KMS-11 (cell line): Measurements from ENCODE around the gene CACHD1.
"Not testable (repeated sequence)": the region's sequence is repeated elsewhere in the genome, so short reads cannot be mapped to it uniquely, and the experiment has no call there.

Source experiments
- H2AFZ ChIP-seq: fragments of 200-600 bp; sonication (generic); 2 replicates; pipeline ENCODE4 v1.6.1; 2016; ENCODE audit warnings: antibody characterized with exemption, mixed run types, low read depth
- H3K27ac ChIP-seq: fragments of 200-600 bp; sonication (generic); 2 replicates; pipeline ENCODE4 v1.6.1; 2016; ENCODE audit warnings: mild to moderate bottlenecking, mixed run types
- H3K27me3 ChIP-seq: fragments of 200-600 bp; sonication (generic); 2 replicates; pipeline ENCODE4 v1.6.1; 2017; ENCODE audit warnings: mild to moderate bottlenecking, low read depth, mixed run types, moderate library complexity; ENCODE audit not compliant: insufficient read depth
- H3K36me3 ChIP-seq: fragments of 200-600 bp; sonication (generic); 2 replicates; pipeline ENCODE4 v1.6.1; 2017; ENCODE audit warnings: mild to moderate bottlenecking, mixed run types; ENCODE audit not compliant: insufficient read depth
- H3K4me1 ChIP-seq: fragments of 200-600 bp; sonication (generic); 2 replicates; pipeline ENCODE4 v1.6.1; 2016; ENCODE audit warnings: mild to moderate bottlenecking, low read depth, mixed run types; ENCODE audit not compliant: poor library complexity, severe bottlenecking
- H3K4me2 ChIP-seq: fragments of 200-600 bp; sonication (generic); 2 replicates; pipeline ENCODE4 v1.7.0; 2016; ENCODE audit warnings: mild to moderate bottlenecking, mixed run types
- H3K4me3 ChIP-seq: fragments of 200-600 bp; sonication (generic); IDR thresholded peaks from 2 replicates; pipeline ENCODE4 v1.6.1; 2017; ENCODE audit warnings: low read depth, low read length, mixed read lengths; ENCODE audit not compliant: insufficient read depth
- H3K79me2 ChIP-seq: fragments of 200-600 bp; sonication (generic); 2 replicates; pipeline ENCODE4 v1.6.1; 2016; ENCODE audit warnings: low read depth, mixed run types; ENCODE audit not compliant: insufficient read depth
- H3K9ac ChIP-seq: fragments of 200-600 bp; sonication (generic); 2 replicates; pipeline ENCODE4 v1.6.1; 2016; ENCODE audit warnings: mild to moderate bottlenecking, mixed run types
- H4K20me1 ChIP-seq: fragments of 200-600 bp; sonication (generic); 2 replicates; pipeline ENCODE4 v1.6.1; 2016; ENCODE audit warnings: mild to moderate bottlenecking, mixed run types; ENCODE audit not compliant: insufficient read depth
- TF ChIP-seq, protein P1 (sequence below): fragments of 200-600 bp; sonication (generic); conservative IDR thresholded peaks from 2 replicates; pipeline ENCODE4 v1.6.1; 2017; ENCODE audit warnings: low read depth, mild to moderate bottlenecking, antibody characterized with exemption, low read length, moderate library complexity, mixed read lengths

The CACHD1 gene

DNA sequence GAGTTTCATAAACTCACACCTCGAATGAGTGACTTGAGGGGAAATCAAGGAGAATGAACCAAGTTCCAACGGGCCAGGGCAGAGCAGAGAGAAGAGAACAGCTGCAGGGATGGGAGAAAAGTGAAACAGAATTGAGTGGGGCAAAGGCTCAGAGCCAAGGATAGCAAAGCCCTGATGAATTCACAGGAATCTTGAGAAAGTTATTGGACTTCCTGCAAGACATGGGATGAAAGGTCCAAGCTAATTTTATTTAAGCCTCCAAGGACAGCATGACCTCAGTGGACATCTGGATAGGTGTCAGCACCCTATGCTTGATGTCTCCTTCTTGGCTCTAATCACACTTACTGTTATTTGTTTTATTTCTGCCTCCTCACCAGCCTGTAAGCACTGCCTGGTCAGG, 232.0 kb downstream of the CACHD1 start:
- Histone ChIP-seq H3K79me2 (no peaks in the 10 kb centered on the region), H3K27ac (no peak overlapping the region), H4K20me1 (no peaks in the 10 kb centered on the region), H3K4me1 (no peaks in the 10 kb centered on the region), H3K9ac (no peak overlapping the region), H3K4me3 (no peak overlapping the region), H3K27me3 (no peaks in the 10 kb centered on the region), H3K36me3 (no peaks in the 10 kb centered on the region), H2AFZ (no peak overlapping the region), H3K4me2 (no peak overlapping the region)
- TF ChIP-seq, protein P1, sequence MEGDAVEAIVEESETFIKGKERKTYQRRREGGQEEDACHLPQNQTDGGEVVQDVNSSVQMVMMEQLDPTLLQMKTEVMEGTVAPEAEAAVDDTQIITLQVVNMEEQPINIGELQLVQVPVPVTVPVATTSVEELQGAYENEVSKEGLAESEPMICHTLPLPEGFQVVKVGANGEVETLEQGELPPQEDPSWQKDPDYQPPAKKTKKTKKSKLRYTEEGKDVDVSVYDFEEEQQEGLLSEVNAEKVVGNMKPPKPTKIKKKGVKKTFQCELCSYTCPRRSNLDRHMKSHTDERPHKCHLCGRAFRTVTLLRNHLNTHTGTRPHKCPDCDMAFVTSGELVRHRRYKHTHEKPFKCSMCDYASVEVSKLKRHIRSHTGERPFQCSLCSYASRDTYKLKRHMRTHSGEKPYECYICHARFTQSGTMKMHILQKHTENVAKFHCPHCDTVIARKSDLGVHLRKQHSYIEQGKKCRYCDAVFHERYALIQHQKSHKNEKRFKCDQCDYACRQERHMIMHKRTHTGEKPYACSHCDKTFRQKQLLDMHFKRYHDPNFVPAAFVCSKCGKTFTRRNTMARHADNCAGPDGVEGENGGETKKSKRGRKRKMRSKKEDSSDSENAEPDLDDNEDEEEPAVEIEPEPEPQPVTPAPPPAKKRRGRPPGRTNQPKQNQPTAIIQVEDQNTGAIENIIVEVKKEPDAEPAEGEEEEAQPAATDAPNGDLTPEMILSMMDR = no peak

DNA sequence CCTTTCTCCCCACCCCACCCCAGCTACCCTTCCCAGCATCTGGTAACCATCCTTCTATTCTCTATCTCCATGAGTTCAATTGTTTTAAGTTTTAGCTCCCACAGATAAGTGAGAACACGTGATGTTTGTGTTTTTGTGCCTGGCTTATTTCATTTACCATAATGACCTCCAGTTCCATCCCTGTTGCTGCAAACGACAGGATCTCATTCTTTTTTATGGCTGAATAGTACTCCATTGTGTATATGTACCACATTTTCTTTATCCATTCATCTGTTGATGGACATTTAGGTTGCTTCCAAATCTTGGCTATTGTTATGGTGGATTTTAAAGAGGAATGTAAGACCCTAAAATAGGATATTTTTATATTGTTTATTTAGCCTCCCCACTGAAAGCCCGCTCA, 232.7 kb downstream of the CACHD1 start:
- not testable (repeated sequence) for H2AFZ ChIP-seq, H3K4me1 ChIP-seq, H3K79me2 ChIP-seq, H3K4me3 ChIP-seq, H3K4me2 ChIP-seq, H3K9ac ChIP-seq, H3K36me3 ChIP-seq, H3K27ac ChIP-seq, H3K27me3 ChIP-seq, H4K20me1 ChIP-seq

DNA sequence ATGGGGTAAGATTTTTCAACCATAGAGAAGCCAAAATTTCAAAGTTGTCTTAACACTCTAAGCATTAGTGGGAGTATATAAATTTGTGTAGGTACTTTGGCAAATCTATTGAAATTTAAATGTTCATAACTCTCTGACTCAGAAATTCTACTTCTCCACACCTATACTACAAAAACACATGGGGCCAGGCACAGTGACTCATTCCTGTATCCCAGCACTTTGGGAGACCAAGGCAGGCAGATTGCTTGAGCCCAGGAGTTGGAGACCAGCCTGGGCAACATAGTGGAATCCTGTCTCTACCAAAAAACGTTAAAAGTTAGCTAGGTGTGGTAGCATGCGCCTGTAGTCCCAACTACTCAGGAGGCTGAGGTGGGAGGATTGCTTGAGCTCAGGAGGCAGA, 233.7 kb downstream of the CACHD1 start:
- H3K4me3 ChIP-seq = no peak overlapping the region
- no peaks in the 10 kb centered on the region for H3K79me2 ChIP-seq
- no peak overlapping the region for H3K4me2 ChIP-seq
- H3K36me3 ChIP-seq = no peaks in the 10 kb centered on the region
- H3K4me1 ChIP-seq = no peaks in the 10 kb centered on the region
- H3K9ac ChIP-seq = no peak overlapping the region
- H4K20me1 ChIP-seq = no peaks in the 10 kb centered on the region
- TF ChIP-seq, protein P1 = no peak
- H2AFZ ChIP-seq = no peak overlapping the region
- no peaks in the 10 kb centered on the region for H3K27me3 ChIP-seq
- H3K27ac ChIP-seq = no peak overlapping the region

DNA sequence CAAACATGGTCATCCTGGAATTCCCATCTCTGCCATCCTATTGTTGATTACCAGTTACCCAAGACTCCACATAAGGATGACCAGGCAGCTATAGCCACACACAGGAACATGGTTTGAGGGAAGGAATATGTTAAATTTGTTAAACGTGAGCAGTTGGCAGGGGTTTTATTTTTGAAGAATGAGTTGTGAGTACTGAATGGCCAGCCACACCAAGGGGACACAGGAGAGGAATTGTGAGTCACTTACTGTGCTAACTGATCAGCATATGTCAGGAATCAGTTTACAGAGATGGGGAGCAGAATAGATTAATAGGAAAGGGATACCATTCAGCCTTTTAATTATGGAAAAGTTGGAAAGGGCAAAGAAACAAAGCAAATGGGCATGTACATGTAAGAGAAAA, 235.7 kb downstream of the CACHD1 start:
- no peak overlapping the region for H3K4me2 ChIP-seq
- H3K36me3 ChIP-seq = no peaks in the 10 kb centered on the region
- H2AFZ ChIP-seq = no peak overlapping the region
- H3K4me1 ChIP-seq = no peaks in the 10 kb centered on the region
- H4K20me1 ChIP-seq = no peaks in the 10 kb centered on the region
- TF ChIP-seq, protein P1 = no peak
- H3K9ac ChIP-seq = no peak overlapping the region
- no peaks in the 10 kb centered on the region for H3K27me3 ChIP-seq
- no peak overlapping the region for H3K27ac ChIP-seq
- H3K4me3 ChIP-seq = no peak overlapping the region
- no peaks in the 10 kb centered on the region for H3K79me2 ChIP-seq

DNA sequence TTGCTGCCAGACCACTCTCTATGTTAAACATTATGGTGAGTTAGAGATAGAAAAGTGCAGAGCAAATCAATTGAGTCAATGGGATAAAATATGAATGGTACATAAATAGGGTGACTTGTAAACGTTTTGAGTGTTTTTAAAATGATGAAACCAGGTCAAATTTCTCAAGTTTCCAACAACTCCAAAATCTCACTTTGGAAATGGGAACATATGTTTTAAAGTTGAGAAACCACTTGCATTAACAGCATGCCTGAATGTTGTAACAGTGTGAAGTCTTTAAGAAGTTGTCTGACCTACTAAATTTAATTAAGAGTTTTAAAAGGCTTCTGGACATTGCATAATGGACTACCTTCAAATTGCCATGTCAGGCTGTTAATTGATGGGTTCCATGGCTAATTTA, 241.3 kb downstream of the CACHD1 start:
- no peak overlapping the region for H3K9ac ChIP-seq
- H3K4me3 ChIP-seq = no peak overlapping the region
- H3K4me1 ChIP-seq = no peaks in the 10 kb centered on the region
- no peak overlapping the region for H2AFZ ChIP-seq
- H3K27me3 ChIP-seq = no peaks in the 10 kb centered on the region
- TF ChIP-seq, protein P1 = no peak
- no peaks in the 10 kb centered on the region for H4K20me1 ChIP-seq
- no peak overlapping the region for H3K27ac ChIP-seq
- H3K79me2 ChIP-seq = no peaks in the 10 kb centered on the region
- no peak overlapping the region for H3K4me2 ChIP-seq
- no peaks in the 10 kb centered on the region for H3K36me3 ChIP-seq
